MCF 10A (cell line): ENCODE results near the gene FABP6. TPM values are rescaled to one million over a fixed set of nuclear protein-coding genes. Genes with fewer than 3 reads are reported as not detected.
"Not testable (repeated sequence)": the region's sequence is repeated elsewhere in the genome, so short reads cannot be mapped to it uniquely, and the experiment has no call there.

Source experiments
- BruUV-seq: library from RNA; stranded (reverse); fragments of 400-500 nt; replicated peaks from 2 replicates; lab custom pipeline; 2021; lab: Mats Ljungman, UMichigan
- CTCF ChIA-PET: fragments of 300-600 bp; sonication (Branson Sonifier 250); formaldehyde crosslinking; extraction: SDS; loops from one replicate; lab custom pipeline; 2021; ENCODE audit warnings: antibody characterized with exemption, inconsistent platforms; lab: Yijun Ruan, JAX
- POLR2A ChIA-PET: fragments of 300-600, 350-650 bp; sonication (Branson Sonifier 250); formaldehyde crosslinking; extraction: SDS; loops from one replicate; lab custom pipeline; 2020; ENCODE audit warnings: antibody characterized with exemption, inconsistent platforms; lab: Yijun Ruan, JAX
- DNase-seq: peaks from one replicate; pipeline ENCODE4 v3.0.0-alpha.2; 2018; ENCODE audit not compliant: unreplicated experiment
- H3K27ac Mint-ChIP-seq: one replicate; pipeline ENCODE4 v1.8.0; 2022; ENCODE audit warnings: mild to moderate bottlenecking, low read depth, mixed read lengths; ENCODE audit not compliant: unreplicated experiment
- H3K27me3 Mint-ChIP-seq: one replicate; pipeline ENCODE4 v1.8.0; 2022; ENCODE audit warnings: mixed read lengths; ENCODE audit not compliant: insufficient read depth, unreplicated experiment
- H3K36me3 Mint-ChIP-seq: one replicate; pipeline ENCODE4 v1.8.0; 2022; ENCODE audit warnings: mild to moderate bottlenecking, moderate library complexity, mixed read lengths; ENCODE audit not compliant: insufficient read depth, unreplicated experiment
- H3K4me1 Mint-ChIP-seq: one replicate; pipeline ENCODE4 v1.8.0; 2022; ENCODE audit warnings: mixed read lengths; ENCODE audit not compliant: insufficient read depth, unreplicated experiment
- H3K4me3 Mint-ChIP-seq: one replicate; pipeline ENCODE4 v1.8.0; 2022; ENCODE audit warnings: mild to moderate bottlenecking, moderate library complexity, mixed read lengths; ENCODE audit not compliant: unreplicated experiment
- H3K9me3 Mint-ChIP-seq: one replicate; pipeline ENCODE4 v1.8.0; 2022; ENCODE audit warnings: mixed read lengths; ENCODE audit not compliant: unreplicated experiment
- intact Hi-C: fragments of 100-400 bp; cut with micrococcal nuclease; formaldehyde crosslinking; loops from 2 replicates; pipeline ENCODE4 v1.14.1; 2022
- total RNA-seq: library from RNA; stranded (reverse); gene quantifications from 2 replicates; pipeline ENCODE4 v1.2.3, GENCODE V29; 2022
- TF ChIP-seq, protein P1 (sequence below): fragments of 200-600 bp; IDR thresholded peaks from one replicate; pipeline ENCODE4 v1.8.0; 2022; ENCODE audit warnings: antibody characterized with exemption, mild to moderate bottlenecking; ENCODE audit not compliant: unreplicated experiment

FABP6 gene
- total RNA-seq, 1 experiment from 2014 or later = not detected

DNA sequence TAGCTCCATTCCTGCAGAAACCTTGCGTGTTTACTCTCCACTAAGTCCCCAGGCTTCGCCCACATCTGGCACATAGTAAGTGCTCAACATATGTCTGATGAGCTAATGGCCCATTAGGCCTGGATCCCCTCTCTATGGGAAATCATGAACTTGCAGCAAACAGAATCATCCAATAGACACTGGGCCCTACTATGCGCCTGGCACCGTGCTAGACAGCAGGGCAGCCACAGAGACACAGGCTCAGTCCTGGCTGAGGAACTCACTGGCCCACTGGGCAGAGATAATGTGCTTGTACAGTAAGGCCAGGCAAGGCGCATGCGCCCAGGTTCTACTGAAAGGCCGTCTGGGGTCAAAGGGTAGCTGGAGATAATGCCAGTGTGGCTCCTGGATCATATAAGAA, 36.9 kb upstream of the FABP6 start:
- TF ChIP-seq, protein P1, sequence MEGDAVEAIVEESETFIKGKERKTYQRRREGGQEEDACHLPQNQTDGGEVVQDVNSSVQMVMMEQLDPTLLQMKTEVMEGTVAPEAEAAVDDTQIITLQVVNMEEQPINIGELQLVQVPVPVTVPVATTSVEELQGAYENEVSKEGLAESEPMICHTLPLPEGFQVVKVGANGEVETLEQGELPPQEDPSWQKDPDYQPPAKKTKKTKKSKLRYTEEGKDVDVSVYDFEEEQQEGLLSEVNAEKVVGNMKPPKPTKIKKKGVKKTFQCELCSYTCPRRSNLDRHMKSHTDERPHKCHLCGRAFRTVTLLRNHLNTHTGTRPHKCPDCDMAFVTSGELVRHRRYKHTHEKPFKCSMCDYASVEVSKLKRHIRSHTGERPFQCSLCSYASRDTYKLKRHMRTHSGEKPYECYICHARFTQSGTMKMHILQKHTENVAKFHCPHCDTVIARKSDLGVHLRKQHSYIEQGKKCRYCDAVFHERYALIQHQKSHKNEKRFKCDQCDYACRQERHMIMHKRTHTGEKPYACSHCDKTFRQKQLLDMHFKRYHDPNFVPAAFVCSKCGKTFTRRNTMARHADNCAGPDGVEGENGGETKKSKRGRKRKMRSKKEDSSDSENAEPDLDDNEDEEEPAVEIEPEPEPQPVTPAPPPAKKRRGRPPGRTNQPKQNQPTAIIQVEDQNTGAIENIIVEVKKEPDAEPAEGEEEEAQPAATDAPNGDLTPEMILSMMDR = no peak
- CTCF ChIA-PET = interaction anchor here (0.7 to 13.5 kb wide), 2 partner anchors 153 to 247 kb away, joined by 3 to 317 read pairs; no protein-coding TSS in a partner anchor
- Mint-ChIP-seq H3K4me1 (no peaks in the 10 kb centered on the region), H3K27me3 (no peaks in the 10 kb centered on the region), H3K27ac (no peak overlapping the region), H3K9me3 (no peaks in the 10 kb centered on the region), H3K36me3 (no peaks in the 10 kb centered on the region), H3K4me3 (no peak overlapping the region)
- DNase-seq = no peak
- no TSS peak for BruUV-seq
- POLR2A ChIA-PET = interaction anchor here (0.6 kb wide), 1 partner anchor 1869 kb away, joined by 3 read pairs; no protein-coding TSS in a partner anchor
- intact Hi-C loops = no loop called here

DNA sequence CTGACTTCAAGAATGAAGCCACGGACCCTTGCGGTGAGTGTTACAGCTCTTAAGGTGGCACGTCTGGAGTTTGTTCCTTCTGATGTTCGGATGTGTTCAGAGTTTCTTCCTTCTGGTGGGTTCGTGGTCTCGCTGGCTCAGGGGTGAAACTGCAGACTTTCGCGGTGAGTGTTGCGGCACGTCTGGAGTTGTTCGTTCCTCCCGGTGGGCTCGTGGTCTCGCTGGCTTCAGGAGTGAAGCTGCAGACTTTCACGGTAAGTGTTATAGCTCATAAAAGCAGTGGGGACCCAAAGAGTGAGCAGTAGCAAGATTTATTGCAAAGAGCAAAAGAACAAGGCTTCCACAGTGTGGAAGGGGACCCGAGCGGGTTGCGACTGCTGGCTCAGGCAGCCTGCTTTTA, 36.2 kb upstream of the FABP6 start:
- H3K4me1 Mint-ChIP-seq, H3K36me3 Mint-ChIP-seq, POLR2A ChIA-PET, DNase-seq, H3K4me3 Mint-ChIP-seq, H3K27me3 Mint-ChIP-seq, BruUV-seq, H3K27ac Mint-ChIP-seq, intact Hi-C loops, H3K9me3 Mint-ChIP-seq: not testable (repeated sequence)
- CTCF ChIA-PET = interaction anchor here (0.7 to 13.5 kb wide), 2 partner anchors 153 to 246 kb away, joined by 3 to 317 read pairs; no protein-coding TSS in a partner anchor

DNA sequence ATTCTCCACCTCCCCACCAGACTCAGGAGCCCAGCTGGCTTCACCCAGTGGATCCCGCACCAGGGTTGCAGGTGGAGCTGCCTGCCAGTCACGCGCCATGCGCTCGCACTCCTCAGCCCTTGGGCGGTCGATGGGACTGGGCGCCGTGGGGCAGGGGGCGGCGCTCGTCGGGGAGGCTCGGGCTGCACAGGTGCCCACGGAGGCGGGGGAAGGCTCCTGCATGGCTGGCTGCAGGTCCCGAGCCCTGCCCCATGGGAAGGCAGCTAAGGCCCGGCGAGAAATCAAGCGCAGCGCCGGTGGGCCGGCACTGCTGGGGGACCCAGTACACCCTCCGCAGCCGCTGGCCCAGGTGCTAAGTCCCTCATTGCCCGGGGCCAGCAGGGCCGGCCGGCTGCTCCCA, 35.5 kb upstream of the FABP6 start:
- H3K27ac Mint-ChIP-seq, H3K9me3 Mint-ChIP-seq, DNase-seq, H3K4me1 Mint-ChIP-seq, H3K27me3 Mint-ChIP-seq, BruUV-seq, H3K4me3 Mint-ChIP-seq, intact Hi-C loops, POLR2A ChIA-PET, H3K36me3 Mint-ChIP-seq: not testable (repeated sequence)
- CTCF ChIA-PET = interaction anchor here (13.5 kb wide), 1 partner anchor 152 kb away, joined by 317 read pairs; no protein-coding TSS in a partner anchor

DNA sequence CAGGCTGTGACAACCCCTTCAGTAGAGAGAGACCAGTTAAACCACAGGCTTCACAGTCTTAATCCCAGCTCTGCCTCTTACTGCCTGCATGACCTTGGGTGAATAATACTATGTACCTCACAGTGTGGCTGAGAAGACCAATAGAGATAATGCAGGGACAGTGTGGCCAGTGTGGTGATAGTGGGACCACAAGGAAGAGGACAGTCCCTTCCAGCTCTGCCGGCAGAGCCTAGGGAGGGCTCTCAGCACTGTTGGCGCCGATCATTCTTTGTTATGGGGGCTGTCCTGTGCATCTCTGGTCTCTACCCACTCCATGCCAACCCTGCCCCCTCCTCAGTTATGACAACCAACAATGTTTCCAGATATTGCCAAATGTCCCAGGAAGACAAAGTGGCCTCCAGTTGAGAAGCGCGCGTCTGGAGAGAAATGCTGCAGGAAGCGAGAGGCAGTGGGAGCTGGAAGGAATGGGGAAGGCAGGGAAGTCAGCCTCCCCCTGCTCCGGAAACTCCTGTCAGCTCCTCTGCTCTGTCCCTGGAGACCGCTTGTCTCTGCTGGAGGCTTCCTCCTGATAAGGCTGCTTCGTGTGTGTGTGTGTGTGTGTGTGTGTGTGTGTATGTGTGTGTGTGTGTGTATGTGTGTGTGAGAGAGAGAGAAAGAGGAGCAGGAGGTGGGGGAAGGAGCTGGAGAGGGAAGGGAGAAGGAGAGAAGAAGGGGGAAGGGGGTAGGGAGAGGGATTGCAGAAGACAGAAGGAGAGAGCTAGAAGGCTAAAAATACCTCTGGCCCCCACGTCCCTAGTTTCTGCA, 31.8 kb upstream of the FABP6 start:
- Mint-ChIP-seq H3K9me3 (no peaks in the 10 kb centered on the region), H3K27ac (no peak overlapping the region), H3K36me3 (no peaks in the 10 kb centered on the region), H3K4me1 (peaks cover 5% of the 10 kb centered on the region), H3K27me3 (peaks cover 10% of the 10 kb centered on the region), H3K4me3 (no peak overlapping the region)
- intact Hi-C loops = loop anchor here (2.0 kb wide), 1 partner anchor 117 kb away; no protein-coding TSS in a partner anchor
- ChIA-PET POLR2A (interaction anchor here (0.6 to 2.5 kb wide), 3 partner anchors 136 to 822 kb away, joined by 3 to 6 read pairs (median 4); no protein-coding TSS in a partner anchor), CTCF (interaction anchor here (0.5 to 13.5 kb wide), 19 partner anchors 8 to 329 kb away, joined by 3 to 317 read pairs (median 3); no protein-coding TSS in a partner anchor)
- TF ChIP-seq, protein P1 = no peak
- DNase-seq = no peak
- BruUV-seq = no TSS peak
